ENCODE measurements around the gene FAM81B.

The FAM81B gene

DNA sequence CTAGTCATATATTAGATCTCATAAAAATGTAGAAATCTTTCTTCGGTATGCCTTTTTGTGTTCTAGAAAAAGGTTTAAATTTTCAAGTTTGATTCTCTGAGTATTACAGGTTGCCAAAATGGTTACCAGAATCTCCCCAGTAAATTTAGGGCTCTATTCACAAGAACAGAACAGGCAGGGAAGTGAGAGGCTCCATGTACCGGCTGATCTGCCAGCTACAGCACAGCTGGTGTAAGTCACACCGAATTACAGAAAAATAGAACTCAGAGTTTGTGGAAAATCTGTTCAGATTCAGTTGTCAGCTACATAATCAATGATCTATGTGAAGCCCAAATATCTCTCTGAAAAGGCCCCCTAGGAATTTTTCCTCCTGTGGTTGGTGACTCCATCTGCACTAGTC is 10.5 kb downstream of the FAM81B start:
- no peak for DNase-seq (ENCODE audit: low read depth in 1 of 2, low spot score in 1 of 2)

DNA sequence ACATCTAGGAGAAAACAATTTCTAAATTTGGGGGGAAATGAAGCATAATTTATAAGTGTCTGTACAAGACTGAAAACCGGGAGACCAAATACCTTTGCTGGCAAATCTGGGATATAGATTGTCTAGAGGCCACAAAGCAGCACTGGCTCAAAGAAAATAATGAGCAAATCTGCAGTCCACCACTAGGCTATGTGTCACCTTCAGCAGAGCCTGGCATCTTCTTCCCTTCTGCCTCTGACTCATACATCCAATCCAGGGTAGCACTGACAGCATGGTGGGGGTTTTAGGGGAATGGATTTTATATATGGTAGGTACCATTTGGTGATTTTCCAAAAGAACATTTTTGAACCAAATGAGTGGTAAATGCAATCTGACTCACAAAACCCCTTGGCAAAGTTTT is 12.8 kb downstream of the FAM81B start:
- no peak for DNase-seq (ENCODE audit: low read depth in 1 of 2, low spot score in 1 of 2)

DNA sequence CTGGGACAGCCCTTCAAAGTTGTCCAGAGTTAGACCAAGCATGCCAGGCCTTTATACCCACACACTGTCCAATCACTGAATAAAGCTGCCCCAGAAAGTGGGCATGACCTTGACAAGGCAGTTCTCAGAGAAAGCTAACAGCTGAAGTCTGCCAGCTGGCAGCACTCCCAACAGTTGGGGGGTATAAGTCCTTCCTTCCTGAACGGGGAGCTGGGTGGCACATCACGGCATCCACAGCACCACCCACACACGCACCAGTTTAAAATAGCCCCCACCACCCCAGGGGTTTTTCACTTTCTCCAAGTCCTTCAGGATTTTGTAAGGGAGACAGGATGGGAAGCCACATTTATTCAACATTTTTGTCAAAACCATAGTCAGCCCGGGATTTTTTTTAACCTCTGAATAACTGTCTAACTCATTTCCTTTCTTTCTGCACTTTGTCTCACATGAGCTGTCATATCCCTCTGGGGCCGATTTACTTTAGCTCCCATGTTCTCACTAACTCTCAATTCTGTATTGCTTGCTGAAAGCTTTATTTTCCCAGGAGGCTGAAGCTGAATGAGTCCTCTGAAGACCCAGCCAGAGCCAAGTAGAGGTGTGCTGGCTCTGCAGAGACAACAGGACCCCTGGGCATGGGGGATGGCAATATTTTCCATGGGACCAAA is 15.4 kb downstream of the FAM81B start:
- no peak for DNase-seq (ENCODE audit: low read depth in 1 of 2, low spot score in 1 of 2)

DNA sequence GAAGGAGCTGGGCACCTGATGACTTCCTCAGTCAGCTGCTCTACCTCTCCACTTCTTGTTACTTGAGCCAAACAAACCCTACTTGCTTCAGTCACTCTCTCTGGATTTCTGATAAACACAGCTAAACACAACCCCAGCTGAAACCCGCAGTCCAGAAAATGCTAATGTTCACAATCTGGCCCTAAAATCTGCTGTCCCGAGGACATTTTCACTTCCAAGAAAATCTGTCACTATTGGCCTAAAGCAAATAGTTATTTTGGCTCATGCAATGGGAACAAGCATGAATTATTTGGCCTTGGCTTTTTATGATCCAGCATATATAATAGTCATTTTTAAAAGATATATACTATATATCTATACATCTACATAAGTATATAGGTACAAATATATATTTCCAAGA is 19.1 kb downstream of the FAM81B start:
- no peak for DNase-seq (ENCODE audit: low read depth in 1 of 2, low spot score in 1 of 2)

DNA sequence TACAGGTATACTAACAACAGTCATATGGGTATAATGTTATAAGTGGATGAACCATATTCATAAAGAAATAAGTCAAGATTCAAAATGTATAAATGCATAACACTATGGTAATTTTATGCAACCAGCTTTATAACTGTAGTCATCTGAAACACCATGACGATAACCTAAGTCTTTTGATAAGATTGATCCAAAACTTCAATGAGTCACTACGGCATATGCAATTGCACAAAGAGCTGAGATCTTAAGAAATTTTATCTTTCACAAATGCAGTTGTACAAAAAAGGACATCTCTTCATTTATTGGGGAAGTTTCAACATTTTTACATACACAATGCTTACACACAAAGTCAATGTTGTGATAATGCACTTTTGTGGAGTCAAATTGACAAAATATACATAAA is 20.3 kb downstream of the FAM81B start:
- no peak for DNase-seq (ENCODE audit: low read depth in 1 of 2, low spot score in 1 of 2)

DNA sequence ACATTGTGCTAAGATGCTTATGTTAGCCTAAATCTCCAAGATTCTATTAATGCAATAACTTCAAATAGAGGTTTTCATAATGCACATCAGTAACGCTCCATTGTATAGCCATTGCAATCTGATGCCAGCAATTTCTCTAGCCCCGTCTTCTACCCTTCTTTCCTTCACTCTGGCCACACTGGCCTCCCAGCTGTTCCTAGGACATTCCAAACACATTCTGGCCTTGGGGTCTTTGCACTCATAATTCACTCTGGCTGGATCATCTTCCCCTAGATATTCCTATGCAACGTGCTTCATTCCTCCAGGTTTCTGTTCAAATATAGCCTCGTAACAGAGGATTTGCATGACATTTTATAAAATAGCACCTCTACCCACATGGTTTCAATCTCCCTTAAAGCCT is 23.3 kb downstream of the FAM81B start:
- no peak for DNase-seq (ENCODE audit: low read depth in 1 of 2, low spot score in 1 of 2)

DNA sequence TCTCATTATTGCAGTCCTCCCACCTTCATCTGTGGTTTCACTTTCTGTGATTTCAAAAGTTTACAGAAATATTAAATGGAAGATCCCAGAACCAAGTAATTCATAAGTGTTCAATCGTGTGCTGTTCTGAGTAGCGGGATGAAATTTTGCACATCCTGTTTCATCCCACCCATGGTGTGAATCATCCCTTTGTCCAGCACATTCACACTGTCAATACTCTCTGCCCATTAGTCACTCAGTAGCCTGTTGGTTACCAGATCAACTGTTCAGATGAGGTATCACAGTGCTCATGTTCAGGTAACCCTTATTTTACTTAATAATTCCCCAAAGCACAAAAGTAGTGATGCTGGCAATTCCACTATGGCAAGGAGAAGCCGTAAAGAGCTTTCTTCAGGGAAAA is 26.8 kb downstream of the FAM81B start:
- no peak for DNase-seq (ENCODE audit: low read depth in 1 of 2, low spot score in 1 of 2)

DNA sequence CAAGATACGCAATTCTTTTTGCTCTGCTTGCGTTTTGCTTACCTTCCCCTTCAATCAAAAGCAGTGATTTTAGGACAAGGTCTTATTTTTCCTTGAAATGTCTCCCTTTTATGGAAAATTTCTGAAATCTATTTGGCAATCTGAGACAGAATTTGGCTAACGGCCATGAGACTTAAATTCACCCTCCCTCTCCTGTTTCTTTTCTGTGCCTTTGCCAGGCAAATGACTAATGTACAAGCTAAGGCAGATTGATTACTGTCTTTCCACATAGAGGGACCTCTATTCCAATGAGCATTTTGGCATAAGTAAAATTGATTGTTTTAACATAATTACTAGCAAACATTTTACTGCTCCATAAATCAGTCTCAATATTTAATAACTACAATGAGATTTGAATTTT is 31.7 kb downstream of the FAM81B start:
- DNase-seq (ENCODE audit: low read depth in 1 of 2, low spot score in 1 of 2), result no peak

DNA sequence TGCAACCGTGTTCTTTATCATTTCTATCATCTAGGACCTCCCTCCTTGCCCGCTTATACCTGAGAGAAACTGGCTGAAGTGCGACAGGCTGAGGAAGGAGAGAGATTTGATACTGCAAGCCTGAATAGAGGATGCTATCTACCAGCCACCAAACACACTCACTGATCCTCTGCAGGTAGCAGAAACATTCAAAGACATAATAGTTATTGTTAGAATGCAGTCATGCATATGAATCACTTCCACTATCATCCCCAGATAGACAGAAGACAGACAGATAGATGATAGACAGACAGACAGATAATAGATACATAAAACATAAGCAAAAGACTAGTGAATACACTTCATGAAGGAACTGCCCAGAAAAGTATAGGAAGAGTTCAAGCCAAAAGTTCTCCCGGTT is 32.9 kb downstream of the FAM81B start:
- DNase-seq (ENCODE audit: low read depth in 1 of 2, low spot score in 1 of 2), result no peak

DNA sequence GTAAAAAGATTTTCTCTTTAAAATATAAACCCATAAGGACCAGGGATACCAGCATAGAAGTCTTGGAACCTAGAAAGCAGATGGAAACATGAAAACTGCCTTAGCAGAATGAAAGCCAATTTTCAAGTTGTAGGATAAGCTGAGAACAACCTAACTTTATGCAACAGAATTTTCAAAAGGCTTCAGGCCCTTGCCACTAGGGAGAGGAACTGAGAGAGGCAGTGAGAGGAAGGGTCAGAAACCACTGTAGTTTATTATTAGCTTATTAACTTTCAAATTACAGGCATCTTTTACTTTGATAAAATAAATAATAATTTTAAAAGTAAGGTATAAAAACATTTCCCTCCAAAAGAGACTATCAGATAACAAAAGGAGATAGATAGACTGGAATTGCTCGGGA is 33.4 kb downstream of the FAM81B start:
- no peak for DNase-seq (ENCODE audit: low read depth in 1 of 2, low spot score in 1 of 2)

DNA sequence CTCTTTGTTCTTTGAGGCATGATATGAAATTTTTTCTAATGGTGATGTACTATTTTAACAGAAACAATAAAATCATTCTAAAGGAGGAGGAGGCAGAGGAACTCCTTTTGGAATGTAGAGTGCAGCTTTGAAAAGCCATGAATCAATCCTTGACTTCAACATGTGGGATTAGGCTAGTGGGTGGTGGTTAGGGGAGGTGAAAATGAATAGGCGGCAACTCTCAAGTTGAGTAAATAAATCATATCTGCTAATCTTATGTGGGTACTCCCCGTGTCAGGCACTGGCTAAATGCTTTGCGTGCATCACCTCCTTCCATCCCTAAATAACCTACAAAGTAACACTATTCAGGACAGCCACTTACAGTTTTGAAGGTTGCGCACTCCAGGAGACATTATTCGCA is 35.1 kb downstream of the FAM81B start:
- DNase-seq (ENCODE audit: low read depth in 1 of 2, low spot score in 1 of 2), result no peak

DNA sequence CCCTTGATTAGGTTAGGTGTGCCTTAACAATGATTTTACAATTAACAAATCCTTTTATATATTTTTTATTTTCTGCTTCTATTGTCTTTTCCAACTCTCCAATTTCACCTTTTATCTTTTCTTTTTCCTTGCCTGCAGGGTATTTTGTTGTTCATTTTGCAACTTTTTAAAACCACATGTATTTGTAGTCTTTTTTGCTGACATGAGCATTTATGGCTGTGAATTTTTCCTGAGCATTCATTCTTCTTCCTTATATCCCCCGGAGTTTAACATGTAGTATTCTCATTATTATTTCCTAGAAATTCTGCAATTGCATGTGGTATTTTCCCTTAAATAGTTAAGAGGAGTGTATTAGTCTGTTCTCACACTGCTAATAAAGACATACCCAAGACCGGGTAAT is 41.6 kb downstream of the FAM81B start:
- no peak for DNase-seq (ENCODE audit: low read depth in 1 of 2, low spot score in 1 of 2)

DNA sequence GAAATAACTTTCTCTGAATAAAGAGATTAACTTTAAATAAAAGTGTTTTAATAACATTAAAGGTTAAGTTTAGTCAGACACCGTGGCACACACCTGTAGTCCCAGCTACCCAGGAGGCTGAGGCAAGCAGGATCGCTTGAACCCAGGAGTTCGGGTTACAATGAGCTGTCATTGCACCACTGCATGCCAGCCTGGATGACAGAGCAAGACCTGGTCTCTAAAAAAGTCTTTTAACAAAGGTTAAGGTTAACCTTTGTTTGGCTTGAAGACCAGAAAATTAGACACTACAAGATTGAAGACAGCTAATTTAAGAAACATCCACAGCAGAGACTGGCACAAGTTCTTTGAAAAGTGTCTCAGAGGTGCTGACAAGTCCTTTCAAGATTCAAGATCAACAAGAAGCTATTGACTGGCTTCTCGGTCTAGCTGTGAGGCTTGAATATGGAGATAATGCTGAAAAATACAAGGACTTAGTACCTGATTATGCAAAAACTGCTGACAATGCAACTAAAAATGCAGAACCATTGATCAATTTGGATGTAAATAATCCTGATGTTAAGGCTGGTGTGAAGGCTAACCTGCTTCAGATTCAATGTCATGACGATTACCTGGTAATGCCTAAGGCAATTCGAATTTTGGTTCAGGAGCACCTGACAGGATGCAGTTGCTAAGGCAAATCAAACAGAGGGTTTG is 48.8 kb downstream of the FAM81B start:
- DNase-seq (ENCODE audit: low read depth in 1 of 2, low spot score in 1 of 2), result no peak

DNA sequence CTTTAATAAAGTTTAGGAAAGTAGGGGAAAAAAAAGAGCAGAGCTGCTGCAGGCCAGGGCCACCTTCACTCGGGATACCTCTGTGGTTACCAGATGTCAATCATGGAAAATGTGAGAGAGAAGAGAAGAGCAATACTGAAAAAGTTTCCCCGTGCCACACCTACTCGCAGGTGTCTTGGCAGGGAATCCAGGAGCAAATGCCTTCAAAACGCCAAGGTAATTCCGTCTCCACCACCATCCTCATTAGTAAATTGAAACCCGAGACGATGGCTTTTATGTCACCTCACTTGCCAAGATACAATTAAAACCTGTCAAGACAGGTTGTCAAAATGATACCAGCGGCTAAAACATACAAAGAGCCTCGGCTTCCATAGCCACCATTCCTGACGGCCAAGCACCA is 49.7 kb downstream of the FAM81B start:
- DNase-seq (ENCODE audit: low read depth in 1 of 2, low spot score in 1 of 2), result no peak

DNA sequence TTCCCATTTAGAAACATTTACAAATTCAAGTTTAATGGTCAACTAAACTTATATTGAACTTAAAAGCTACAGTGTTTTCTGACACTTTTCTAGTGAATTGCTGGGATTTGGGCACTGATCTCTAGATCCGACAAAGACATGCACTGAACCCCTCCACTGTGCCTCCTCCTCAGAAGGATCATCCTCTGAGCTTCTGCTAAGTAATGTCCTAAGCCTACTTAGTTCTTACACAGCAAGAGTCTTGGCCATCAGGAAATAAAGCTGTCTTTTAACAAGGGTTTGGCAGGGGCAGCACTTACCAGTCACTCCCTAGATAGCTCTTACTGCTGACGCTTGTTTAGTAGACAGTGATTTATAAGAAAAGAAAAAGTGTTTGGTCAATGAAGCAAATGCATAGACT is 50.5 kb downstream of the FAM81B start:
- DNase-seq (ENCODE audit: low read depth in 1 of 2, low spot score in 1 of 2), result no peak

DNA sequence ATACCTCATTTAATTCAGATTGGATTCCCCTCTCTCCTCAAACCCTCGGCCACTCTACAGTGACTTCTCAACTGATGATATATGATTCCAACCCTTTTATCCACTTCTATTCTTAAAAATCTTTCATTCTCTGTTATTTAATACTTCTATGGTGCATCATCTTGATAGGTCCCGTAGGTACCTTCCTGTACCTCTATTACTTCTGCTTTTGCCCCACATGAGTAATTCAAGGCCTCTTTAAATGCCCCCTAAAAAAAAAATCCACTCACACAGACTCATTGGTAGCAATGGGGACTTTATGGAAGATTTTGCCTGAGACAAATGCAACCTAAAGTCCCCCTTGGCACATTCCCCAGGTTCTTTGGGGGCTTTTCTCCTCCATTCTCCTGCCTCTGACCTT is 54.3 kb downstream of the FAM81B start:
- DNase-seq (ENCODE audit: low read depth in 1 of 2, low spot score in 1 of 2), result no peak

DNA sequence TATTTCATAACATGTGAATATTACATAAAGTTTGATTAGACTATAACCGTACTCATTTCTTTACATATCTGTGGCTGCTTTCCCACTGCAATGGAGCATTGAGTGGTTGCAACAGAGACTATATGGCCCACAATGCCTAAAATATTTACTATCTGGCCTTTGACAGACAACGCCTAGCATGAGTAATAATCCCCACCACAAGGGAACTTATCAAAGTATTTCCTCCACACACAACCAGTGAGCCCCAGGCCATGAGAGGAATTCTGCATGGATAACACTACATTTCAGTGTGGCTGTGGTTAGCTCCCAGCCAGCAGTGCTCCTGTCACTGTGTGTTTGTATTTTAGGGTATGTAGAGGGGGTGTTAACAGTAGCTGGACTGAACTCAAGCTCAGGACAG is 54.8 kb downstream of the FAM81B start:
- DNase-seq (ENCODE audit: low read depth in 1 of 2, low spot score in 1 of 2), result no peak

DNA sequence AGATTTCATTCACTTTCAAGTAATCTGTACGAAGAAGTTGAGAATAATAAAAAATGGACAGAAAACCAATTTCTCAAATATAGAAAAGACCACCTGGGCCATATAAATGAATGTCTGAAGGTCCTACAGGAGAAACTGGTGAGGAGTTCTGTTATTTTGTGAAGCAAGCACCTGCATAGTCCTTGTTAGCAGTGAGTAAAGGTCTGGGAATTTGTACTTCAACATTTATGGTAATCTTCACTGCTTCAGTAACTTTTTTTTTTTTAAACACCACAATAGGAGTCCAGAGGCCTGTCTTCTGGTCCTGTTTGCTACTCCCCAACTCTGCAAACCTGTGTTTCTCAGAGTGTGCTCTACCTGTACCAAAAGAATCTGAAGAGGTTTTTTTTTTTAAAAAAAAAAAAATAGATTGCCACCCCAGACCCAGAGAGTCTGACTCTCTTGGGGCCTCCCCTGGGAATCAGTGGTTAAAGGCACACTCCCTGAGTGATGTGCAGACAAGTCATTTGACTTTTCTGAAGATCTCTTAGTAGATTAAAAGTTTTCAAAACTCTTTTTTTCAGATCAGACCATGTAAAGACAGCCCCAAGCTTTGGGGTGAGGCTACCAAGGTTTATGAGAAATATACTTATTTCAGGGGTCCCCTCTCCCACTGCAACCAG is 55.5 kb downstream of the FAM81B start:
- no peak for DNase-seq (ENCODE audit: low read depth in 1 of 2, low spot score in 1 of 2)

DNA sequence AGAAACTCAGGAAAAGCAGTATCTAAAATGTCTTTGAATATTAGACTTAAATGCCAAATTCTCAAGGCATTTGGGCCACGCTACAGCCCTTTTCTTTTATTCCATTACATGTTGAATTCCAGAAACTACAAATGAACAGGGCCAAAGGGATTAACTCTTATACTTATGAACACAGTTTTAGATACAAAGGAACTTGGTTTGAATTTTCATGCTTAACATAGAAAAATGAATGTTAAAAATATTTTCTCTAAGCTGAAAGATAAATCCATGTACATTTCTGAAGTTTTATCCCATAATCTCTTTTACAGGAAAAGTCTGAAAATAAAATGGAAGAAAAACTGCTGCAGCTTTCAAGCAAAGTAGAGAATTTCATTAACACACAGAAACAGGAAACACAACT is 56.8 kb downstream of the FAM81B start:
- no peak for DNase-seq (ENCODE audit: low read depth in 1 of 2, low spot score in 1 of 2)

DNA sequence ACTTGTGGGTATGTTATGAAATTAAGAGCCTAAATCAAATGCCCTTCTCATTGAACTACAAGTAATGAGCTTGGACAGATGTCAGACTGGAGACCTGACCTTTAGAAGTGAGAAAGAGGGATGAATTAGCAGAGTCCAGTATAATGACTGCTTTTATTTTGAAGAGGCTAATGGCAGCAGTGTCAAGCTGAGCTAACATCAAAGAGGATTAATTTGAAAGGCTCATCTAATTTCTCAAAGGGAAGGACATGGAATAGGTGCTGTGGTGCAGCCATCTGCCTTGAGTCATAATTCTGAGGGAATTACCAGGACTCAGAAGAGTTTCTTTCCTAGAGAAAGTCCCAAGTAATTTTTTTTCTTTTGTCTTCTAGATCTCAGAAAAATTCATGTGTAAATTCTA is 57.6 kb downstream of the FAM81B start:
- no peak for DNase-seq (ENCODE audit: low read depth in 1 of 2, low spot score in 1 of 2)

DNA sequence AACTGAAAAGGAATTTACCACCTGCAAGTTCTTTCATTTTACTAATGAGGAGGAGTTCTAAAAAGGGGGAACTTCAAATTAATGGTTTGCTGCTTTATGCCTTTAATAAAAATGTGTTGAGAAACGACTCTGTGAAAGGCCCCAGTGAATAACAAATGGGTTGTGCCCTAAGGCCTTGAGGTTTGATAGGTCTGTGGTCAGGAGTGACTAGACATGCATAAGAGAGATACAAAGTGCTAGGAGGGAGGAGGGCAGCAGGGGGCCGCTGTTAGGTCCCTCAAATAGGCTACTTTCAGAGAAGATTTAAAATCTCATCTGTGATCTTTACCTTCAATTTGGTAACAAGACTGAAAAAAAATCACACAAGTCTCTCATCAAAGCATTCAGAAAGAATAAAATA is 58.3 kb downstream of the FAM81B start:
- DNase-seq (ENCODE audit: low read depth in 1 of 2, low spot score in 1 of 2), result no peak

DNA sequence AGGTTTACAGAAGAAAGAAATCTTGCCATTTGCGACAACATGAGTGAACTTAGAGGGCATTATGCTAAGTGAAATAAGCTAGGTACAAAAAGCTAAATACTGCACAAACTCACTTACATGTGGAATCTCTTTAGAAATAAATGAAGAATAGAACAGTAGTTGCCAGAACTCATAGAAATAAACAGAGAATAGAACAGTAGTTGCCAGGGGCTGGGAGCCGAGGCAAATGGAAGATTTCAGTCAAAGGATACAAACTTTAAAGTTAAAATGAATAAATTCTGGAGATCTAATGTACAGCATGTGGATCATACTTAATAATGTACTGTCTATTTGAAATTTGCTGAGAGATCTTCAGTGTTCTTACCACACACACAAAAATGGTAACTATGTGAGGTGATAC is 63.4 kb downstream of the FAM81B start:
- no peak for DNase-seq (ENCODE audit: low read depth in 1 of 2, low spot score in 1 of 2)

DNA sequence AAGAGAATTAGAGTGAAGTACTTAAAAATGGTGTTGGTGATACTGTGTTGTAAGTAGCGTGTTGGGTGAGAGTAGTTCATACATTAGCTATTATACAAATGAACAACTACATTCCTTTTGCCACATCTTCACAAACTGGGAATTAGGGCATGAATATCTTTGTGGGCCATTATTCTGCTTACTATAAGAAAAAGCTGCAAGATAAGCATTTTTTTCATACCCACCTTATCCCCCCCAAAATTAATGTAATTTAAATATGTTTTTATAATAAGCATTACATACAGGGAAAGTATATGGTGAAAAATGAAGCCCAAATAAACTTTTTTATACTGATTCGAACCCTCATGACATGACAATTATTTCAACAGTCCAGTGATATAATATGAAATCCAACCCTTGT is 69.5 kb downstream of the FAM81B start:
- no peak for DNase-seq (ENCODE audit: low read depth in 1 of 2, low spot score in 1 of 2)
